Lower lobe of right lung (tissue), 2 donors: ENCODE measurements around the gene CERS4. TPM values are rescaled to one million over a fixed set of nuclear protein-coding genes. Genes with fewer than 3 reads are reported as not detected.

ENCODE experiments used
- ATAC-seq, 2 donors: fragments of 200-7000 bp; cut with Tn5 transposase; one replicate each; pipeline ENCODE4 v1.9.1; 2020 to 2022; ENCODE audit warnings: mild to moderate bottlenecking in 2 of 2, moderate library complexity in 2 of 2
- DNase-seq: peaks from one replicate; pipeline ENCODE4 v3.0.0-alpha.2; 2020
- H3K27ac ChIP-seq: fragments of 200-600 bp; one replicate; pipeline ENCODE4 v1.8.0; 2022
- H3K27me3 ChIP-seq: fragments of 200-600 bp; one replicate; pipeline ENCODE4 v1.8.0; 2022; ENCODE audit warnings: low read depth
- H3K36me3 ChIP-seq: fragments of 200-600 bp; one replicate; pipeline ENCODE4 v1.8.0; 2022; ENCODE audit warnings: mild to moderate bottlenecking
- H3K4me1 ChIP-seq: fragments of 200-600 bp; one replicate; pipeline ENCODE4 v1.8.0; 2022
- H3K4me3 ChIP-seq: fragments of 200-600 bp; one replicate; pipeline ENCODE4 v1.8.0; 2022; ENCODE audit warnings: mild to moderate bottlenecking
- H3K9me3 ChIP-seq: fragments of 200-600 bp; one replicate; pipeline ENCODE4 v1.8.0; 2022
- intact Hi-C: fragments of 100-400 bp; cut with DNase I; formaldehyde crosslinking; loops from one replicate; pipeline ENCODE4 v1.11.0; 2022
- total RNA-seq: library from RNA; stranded (reverse); fragmentation: NEBNext Ultra II Directional; extraction: Animal tissue kit (Norgen Biotek cat#: 25700); gene quantifications from one replicate; pipeline ENCODE4 v1.2.1, GENCODE V29; 2021
- TF ChIP-seq, protein P1 (sequence below): fragments of 200-600 bp; IDR thresholded peaks from one replicate; pipeline ENCODE4 v1.8.0; 2022; ENCODE audit warnings: antibody characterized with exemption, mild to moderate bottlenecking
- donor health status: DM: no; HTN: yes; CAD: no; lungs with severe emphysema.

Gene CERS4
- total RNA-seq, 1 donor from 2014 or later, result 60.6 TPM

DNA sequence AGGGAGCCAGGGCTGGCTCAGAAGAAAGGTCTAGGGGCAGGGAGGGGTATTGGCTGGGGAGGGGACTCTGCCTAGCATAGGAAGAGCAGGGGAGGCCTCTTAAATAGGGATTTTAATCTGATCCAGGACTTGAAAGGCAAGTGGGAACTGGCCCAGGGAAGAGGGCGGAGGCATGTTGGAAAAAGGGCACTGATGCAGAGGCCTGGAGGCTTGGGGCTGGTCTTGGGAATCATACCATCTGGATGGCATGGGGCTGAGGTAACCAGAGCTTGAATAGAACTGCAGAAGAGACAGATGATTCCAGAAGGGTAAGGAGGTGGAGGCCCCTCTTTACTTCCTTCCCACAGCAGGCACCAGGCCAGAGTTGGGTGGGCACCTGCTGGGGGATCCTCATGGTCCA is 29.1 kb downstream of the CERS4 start:
- peaks cover 22% of the 10 kb centered on the region for H3K4me1 ChIP-seq
- H3K9me3 ChIP-seq, result peaks cover 3% of the 10 kb centered on the region
- ATAC-seq, result no peak
- no peaks in the 10 kb centered on the region for H3K27me3 ChIP-seq
- intact Hi-C loops, result no loop called here
- TF ChIP-seq, protein P1, sequence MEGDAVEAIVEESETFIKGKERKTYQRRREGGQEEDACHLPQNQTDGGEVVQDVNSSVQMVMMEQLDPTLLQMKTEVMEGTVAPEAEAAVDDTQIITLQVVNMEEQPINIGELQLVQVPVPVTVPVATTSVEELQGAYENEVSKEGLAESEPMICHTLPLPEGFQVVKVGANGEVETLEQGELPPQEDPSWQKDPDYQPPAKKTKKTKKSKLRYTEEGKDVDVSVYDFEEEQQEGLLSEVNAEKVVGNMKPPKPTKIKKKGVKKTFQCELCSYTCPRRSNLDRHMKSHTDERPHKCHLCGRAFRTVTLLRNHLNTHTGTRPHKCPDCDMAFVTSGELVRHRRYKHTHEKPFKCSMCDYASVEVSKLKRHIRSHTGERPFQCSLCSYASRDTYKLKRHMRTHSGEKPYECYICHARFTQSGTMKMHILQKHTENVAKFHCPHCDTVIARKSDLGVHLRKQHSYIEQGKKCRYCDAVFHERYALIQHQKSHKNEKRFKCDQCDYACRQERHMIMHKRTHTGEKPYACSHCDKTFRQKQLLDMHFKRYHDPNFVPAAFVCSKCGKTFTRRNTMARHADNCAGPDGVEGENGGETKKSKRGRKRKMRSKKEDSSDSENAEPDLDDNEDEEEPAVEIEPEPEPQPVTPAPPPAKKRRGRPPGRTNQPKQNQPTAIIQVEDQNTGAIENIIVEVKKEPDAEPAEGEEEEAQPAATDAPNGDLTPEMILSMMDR, result no peak
- no peak for DNase-seq
- no peak overlapping the region for H3K4me3 ChIP-seq
- H3K36me3 ChIP-seq, result no peaks in the 10 kb centered on the region
- no peak overlapping the region for H3K27ac ChIP-seq

- TF ChIP-seq, protein P1, result no peak
- H3K4me3 ChIP-seq, result no peak overlapping the region
- intact Hi-C loops, result no loop called here
Observed at GRCh38 chr19:8239528-8240273, 30.5 kb downstream of the CERS4 start.

GRCh38 chr19:8240274-8241229 is 31.4 kb downstream of the CERS4 start:
- no peaks in the 10 kb centered on the region for H3K36me3 ChIP-seq
- H3K4me3 ChIP-seq, result peak overlapping the region; percentile 27
- DNase-seq (peak; percentile 91), ATAC-seq (peak; percentile 86 to 91)
- TF ChIP-seq, protein P1, result no peak
- intact Hi-C loops, result no loop called here
- H3K27me3 ChIP-seq, result no peaks in the 10 kb centered on the region
- peak overlapping the region; percentile 61 for H3K27ac ChIP-seq
- peaks cover 5% of the 10 kb centered on the region for H3K9me3 ChIP-seq
- peaks cover 22% of the 10 kb centered on the region for H3K4me1 ChIP-seq

More at GRCh38 chr19:8239528-8240273, 30.5 kb downstream of the CERS4 start:
- H3K4me1 ChIP-seq, result peaks cover 22% of the 10 kb centered on the region
- no peaks in the 10 kb centered on the region for H3K36me3 ChIP-seq
- no peak overlapping the region for H3K27ac ChIP-seq
- DNase-seq, result no peak
- peaks cover 5% of the 10 kb centered on the region for H3K9me3 ChIP-seq
- H3K27me3 ChIP-seq, result no peaks in the 10 kb centered on the region
- no peak for ATAC-seq

- TF ChIP-seq, protein P1, result no peak
- Histone ChIP-seq H3K27me3 (no peaks in the 10 kb centered on the region), H3K4me3 (no peak overlapping the region), H3K9me3 (peaks cover 5% of the 10 kb centered on the region), H3K27ac (peak overlapping the region; percentile 61), H3K4me1 (peaks cover 22% of the 10 kb centered on the region), H3K36me3 (no peaks in the 10 kb centered on the region)
- ATAC-seq (no peak), DNase-seq (no peak)
- intact Hi-C loops, result no loop called here
Observed at GRCh38 chr19:8241646-8242045, 32.5 kb downstream of the CERS4 start.

DNA sequence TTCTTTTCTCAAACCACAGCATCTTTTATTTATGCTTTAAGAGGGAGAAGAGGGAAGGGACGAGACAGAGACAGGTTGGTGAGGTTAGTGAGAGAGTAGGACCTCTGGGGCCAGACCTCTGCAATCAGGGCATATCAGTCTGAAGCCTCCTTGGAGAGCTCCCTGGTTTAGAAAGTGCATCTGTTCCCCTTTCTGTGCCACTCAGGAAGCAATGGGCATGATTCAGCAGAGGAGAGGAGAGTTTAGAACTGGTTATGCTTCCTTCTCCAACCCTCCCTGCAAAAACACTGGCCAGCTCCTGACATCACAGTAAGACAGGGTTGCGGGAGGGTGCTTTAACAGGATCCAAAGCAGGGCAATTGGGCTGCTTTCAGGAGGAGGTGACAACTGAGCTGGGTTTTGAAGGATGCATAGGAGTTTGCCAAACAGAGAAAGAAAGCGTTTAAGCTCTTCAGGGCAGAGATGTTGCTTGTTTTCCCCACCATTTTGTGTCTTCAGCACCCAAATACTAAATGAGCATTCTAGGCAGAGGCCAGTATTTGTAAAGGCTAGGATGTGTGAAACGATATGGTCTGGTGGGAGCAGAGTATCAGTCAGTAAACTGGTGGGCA is 33.1 kb downstream of the CERS4 start:
- no peaks in the 10 kb centered on the region for H3K27me3 ChIP-seq
- peaks cover 5% of the 10 kb centered on the region for H3K9me3 ChIP-seq
- TF ChIP-seq, protein P1, result no peak
- H3K4me3 ChIP-seq, result no peak overlapping the region
- DNase-seq, result no peak
- no peaks in the 10 kb centered on the region for H3K36me3 ChIP-seq
- ATAC-seq, result no peak
- peaks cover 22% of the 10 kb centered on the region for H3K4me1 ChIP-seq
- no peak overlapping the region for H3K27ac ChIP-seq
- intact Hi-C loops, result no loop called here
